Neural cell (in vitro differentiated cells): ENCODE measurements around the gene PARP11. TPM values are rescaled to one million over a fixed set of nuclear protein-coding genes. Genes with fewer than 3 reads are reported as not detected.

Experiments
- H2AFZ ChIP-seq: fragments of 200-600, 300-800 bp; sonication (generic), shearing (Covaris generic); 2 replicates; pipeline ENCODE4 v1.6.0; 2014; ENCODE audit warnings: low read depth, mild to moderate bottlenecking, antibody characterized with exemption, low read length, moderate library complexity
- H3F3A ChIP-seq: fragments of 200-600 bp; shearing (Covaris generic); 2 replicates; pipeline ENCODE4 v1.6.1; 2016; ENCODE audit warnings: mild to moderate bottlenecking, moderate library complexity, mixed read lengths, antibody characterized with exemption, low read length; ENCODE audit not compliant: insufficient read depth, poor library complexity, severe bottlenecking
- H3K27ac ChIP-seq: fragments of 200-600, 300-800 bp; sonication (generic), shearing (Covaris generic); 2 replicates; pipeline ENCODE4 v1.5.1; 2014; ENCODE audit warnings: mild to moderate bottlenecking, low read length, moderate library complexity
- H3K27me3 ChIP-seq: fragments of 300-800, 200-600 bp; sonication (generic), shearing (Covaris generic); 2 replicates; pipeline ENCODE4 v1.6.0; 2014; ENCODE audit warnings: mild to moderate bottlenecking, low read depth, low read length, moderate library complexity; ENCODE audit not compliant: insufficient read depth
- H3K36me3 ChIP-seq: fragments of 300-800, 200-600 bp; sonication (generic), shearing (Covaris generic); 2 replicates; pipeline ENCODE4 v1.5.1; 2014; ENCODE audit warnings: mild to moderate bottlenecking, antibody characterized with exemption, low read length, moderate library complexity; ENCODE audit not compliant: insufficient read depth
- H3K4me2 ChIP-seq: fragments of 300-800, 200-600 bp; sonication (generic), shearing (Covaris generic); 2 replicates; pipeline ENCODE4 v1.6.0; 2014; ENCODE audit warnings: mild to moderate bottlenecking, low read length
- H3K4me3 ChIP-seq: fragments of 300-800, 200-600 bp; sonication (generic), shearing (Covaris generic); 2 replicates; pipeline ENCODE4 v1.5.1; 2014; ENCODE audit warnings: mild to moderate bottlenecking, low read length, moderate library complexity
- H3K79me2 ChIP-seq: fragments of 200-600 bp; shearing (Covaris generic); replicated peaks from 2 replicates; pipeline ENCODE4 v1.6.0; 2014; ENCODE audit warnings: mild to moderate bottlenecking, low read length, moderate library complexity; ENCODE audit not compliant: insufficient read depth
- H3K9ac ChIP-seq: fragments of 300-800, 200-600 bp; sonication (generic), shearing (Covaris generic); 2 replicates; pipeline ENCODE4 v1.6.1; 2016; ENCODE audit warnings: mild to moderate bottlenecking, low read length, mixed read lengths
- H3K9me2 ChIP-seq: fragments of 200-600 bp; shearing (Covaris generic); 2 replicates; pipeline ENCODE4 v1.6.1; 2016; ENCODE audit warnings: mild to moderate bottlenecking, low read length, mixed read lengths; ENCODE audit not compliant: insufficient read depth
- H3K9me3 ChIP-seq: fragments of 200-600, 300-800 bp; sonication (generic), shearing (Covaris generic); 2 replicates; pipeline ENCODE4 v1.6.1; 2016; ENCODE audit warnings: mild to moderate bottlenecking, mixed run types, low read length, moderate library complexity, mixed read lengths
- H4K20me1 ChIP-seq: fragments of 200-600 bp; shearing (Covaris generic); 2 replicates; pipeline ENCODE4 v1.6.1; 2016; ENCODE audit warnings: mild to moderate bottlenecking, mixed run types; ENCODE audit not compliant: insufficient read depth
- CTCF ChIP-seq: fragments of 450-650 bp; IDR thresholded peaks from 2 replicates; pipeline ENCODE4 v1.5.1; 2014; ENCODE audit warnings: antibody characterized with exemption, mild to moderate bottlenecking, moderate library complexity; ENCODE audit not compliant: poor library complexity, severe bottlenecking
- EP300 ChIP-seq: fragments of 450-650 bp; conservative IDR thresholded peaks from 2 replicates; pipeline ENCODE4 v1.6.1; 2014; ENCODE audit warnings: antibody characterized with exemption, mild to moderate bottlenecking, moderate library complexity; ENCODE audit not compliant: poor library complexity, severe bottlenecking
- EZH2 ChIP-seq: fragments of 200-600, 300-800 bp; shearing (Covaris generic), sonication (generic); IDR thresholded peaks from 2 replicates; pipeline ENCODE4 v1.6.1; 2014; ENCODE audit warnings: antibody characterized with exemption, low read length, borderline replicate concordance, mild to moderate bottlenecking; ENCODE audit not compliant: insufficient read depth, poor library complexity, severe bottlenecking
- MXI1 ChIP-seq: fragments of 450-650 bp; conservative IDR thresholded peaks from 2 replicates; pipeline ENCODE4 v1.6.1; 2014; ENCODE audit warnings: antibody characterized with exemption, mild to moderate bottlenecking; ENCODE audit not compliant: poor library complexity, severe bottlenecking
- POLR2AphosphoS5 ChIP-seq: IDR thresholded peaks from 2 replicates; pipeline ENCODE4 v1.6.1; 2012
- RAD21 ChIP-seq: fragments of 450-650 bp; conservative IDR thresholded peaks from 2 replicates; pipeline ENCODE4 v1.6.1; 2014; ENCODE audit warnings: antibody characterized with exemption, mild to moderate bottlenecking, moderate library complexity
- REST ChIP-seq: IDR thresholded peaks from 2 replicates; pipeline ENCODE4 v1.6.1; 2012; ENCODE audit warnings: borderline replicate concordance
- SMC3 ChIP-seq: fragments of 450-650 bp; conservative IDR thresholded peaks from 2 replicates; pipeline ENCODE4 v1.6.1; 2014; ENCODE audit warnings: antibody characterized with exemption, mild to moderate bottlenecking, moderate library complexity; ENCODE audit not compliant: poor library complexity
- TAF1 ChIP-seq: IDR thresholded peaks from 2 replicates; pipeline ENCODE4 v1.6.1; 2012; ENCODE audit warnings: low read depth
- polyA plus RNA-seq: library from polyadenylated mRNA; depleted of rRNA; stranded (reverse); fragments of >200 nt; gene quantifications from 2 replicates; pipeline ENCODE4 v1.2.3, GENCODE V29; 2014

The PARP11 gene
- polyA plus RNA-seq, 1 donor from 2014 or later: 20.3 TPM

GRCh38 chr12:3871356-3871755 lies 1.8 kb downstream of the PARP11 start:
- no peaks in the 10 kb centered on the region for H3K9me3 ChIP-seq
- TF ChIP-seq EZH2 (no peak), RAD21 (no peak)
- H3K27me3 ChIP-seq: no peaks in the 10 kb centered on the region
- H3K9me2 ChIP-seq: no peaks in the 10 kb centered on the region
- H3K9ac ChIP-seq: no peak overlapping the region
- no peaks in the 10 kb centered on the region for H3K36me3 ChIP-seq
- peak overlapping the region; percentile 84 for H3K4me3 ChIP-seq
- peak overlapping the region; percentile 95 for H3K4me2 ChIP-seq
- no peaks in the 10 kb centered on the region for H4K20me1 ChIP-seq
- no peak overlapping the region for H3K27ac ChIP-seq
- no peak overlapping the region for H2AFZ ChIP-seq
- no peaks in the 10 kb centered on the region for H3F3A ChIP-seq
- peaks cover 60% of the 10 kb centered on the region for H3K79me2 ChIP-seq

DNA sequence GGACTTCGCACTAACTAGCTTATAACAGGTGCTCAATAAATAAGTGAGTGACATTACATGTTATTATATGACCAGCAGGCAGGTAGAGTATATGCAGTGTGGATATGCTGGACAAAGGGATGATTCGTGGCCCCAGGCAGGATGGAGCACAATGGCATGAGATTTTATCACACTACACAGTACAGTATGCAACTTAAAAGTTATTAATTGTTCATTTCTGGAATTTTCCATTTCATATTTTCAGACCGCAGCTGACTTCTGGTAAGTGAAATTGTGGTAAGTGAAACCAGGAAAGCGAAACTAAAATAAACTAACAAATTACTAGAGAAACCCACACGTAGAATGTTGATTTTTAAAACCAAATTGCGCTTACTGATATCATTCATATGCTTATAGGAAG lies 3.3 kb downstream of the PARP11 start:
- H3K9ac ChIP-seq: no peak overlapping the region
- H2AFZ ChIP-seq: no peak overlapping the region
- H3K4me3 ChIP-seq: peak overlapping the region; percentile 84
- no peaks in the 10 kb centered on the region for H3F3A ChIP-seq
- H3K27ac ChIP-seq: no peak overlapping the region
- H3K9me3 ChIP-seq: no peaks in the 10 kb centered on the region
- no peaks in the 10 kb centered on the region for H3K27me3 ChIP-seq
- no peak overlapping the region for H3K4me2 ChIP-seq
- H3K9me2 ChIP-seq: no peaks in the 10 kb centered on the region
- H4K20me1 ChIP-seq: no peaks in the 10 kb centered on the region
- TF ChIP-seq EZH2 (no peak), POLR2AphosphoS5 (no peak), TAF1 (no peak), MXI1 (no peak)
- H3K79me2 ChIP-seq: peaks cover 71% of the 10 kb centered on the region
- H3K36me3 ChIP-seq: no peaks in the 10 kb centered on the region

GRCh38 chr12:3869433-3869832 lies 3.8 kb downstream of the PARP11 start:
- Histone ChIP-seq H3K4me2 (no peak overlapping the region), H3K27me3 (no peaks in the 10 kb centered on the region), H3K79me2 (peaks cover 75% of the 10 kb centered on the region)

More at GRCh38 chr12:3869433-3869832, 3.8 kb downstream of the PARP11 start:
- H3F3A ChIP-seq: no peaks in the 10 kb centered on the region
- peak overlapping the region; percentile 84 for H3K4me3 ChIP-seq
- no peak overlapping the region for H3K27ac ChIP-seq
- H4K20me1 ChIP-seq: no peaks in the 10 kb centered on the region
- TF ChIP-seq CTCF: no peak
- TF ChIP-seq REST: no peak
- no peak for TF ChIP-seq POLR2AphosphoS5
- TF ChIP-seq EZH2: no peak
- TF ChIP-seq SMC3: no peak
- TF ChIP-seq RAD21: no peak
- TF ChIP-seq TAF1: no peak
- no peak for TF ChIP-seq MXI1
- TF ChIP-seq EP300: no peak
- no peak overlapping the region for H3K9ac ChIP-seq
- H3K36me3 ChIP-seq: no peaks in the 10 kb centered on the region
- H3K9me2 ChIP-seq: no peaks in the 10 kb centered on the region
- no peaks in the 10 kb centered on the region for H3K9me3 ChIP-seq
- H2AFZ ChIP-seq: no peak overlapping the region
